ENCODE measurements around the gene GAPDH.
"Not testable (repeated sequence)": the region's sequence is repeated elsewhere in the genome, so short reads cannot be mapped to it uniquely, and the experiment has no call there.

GAPDH gene

DNA sequence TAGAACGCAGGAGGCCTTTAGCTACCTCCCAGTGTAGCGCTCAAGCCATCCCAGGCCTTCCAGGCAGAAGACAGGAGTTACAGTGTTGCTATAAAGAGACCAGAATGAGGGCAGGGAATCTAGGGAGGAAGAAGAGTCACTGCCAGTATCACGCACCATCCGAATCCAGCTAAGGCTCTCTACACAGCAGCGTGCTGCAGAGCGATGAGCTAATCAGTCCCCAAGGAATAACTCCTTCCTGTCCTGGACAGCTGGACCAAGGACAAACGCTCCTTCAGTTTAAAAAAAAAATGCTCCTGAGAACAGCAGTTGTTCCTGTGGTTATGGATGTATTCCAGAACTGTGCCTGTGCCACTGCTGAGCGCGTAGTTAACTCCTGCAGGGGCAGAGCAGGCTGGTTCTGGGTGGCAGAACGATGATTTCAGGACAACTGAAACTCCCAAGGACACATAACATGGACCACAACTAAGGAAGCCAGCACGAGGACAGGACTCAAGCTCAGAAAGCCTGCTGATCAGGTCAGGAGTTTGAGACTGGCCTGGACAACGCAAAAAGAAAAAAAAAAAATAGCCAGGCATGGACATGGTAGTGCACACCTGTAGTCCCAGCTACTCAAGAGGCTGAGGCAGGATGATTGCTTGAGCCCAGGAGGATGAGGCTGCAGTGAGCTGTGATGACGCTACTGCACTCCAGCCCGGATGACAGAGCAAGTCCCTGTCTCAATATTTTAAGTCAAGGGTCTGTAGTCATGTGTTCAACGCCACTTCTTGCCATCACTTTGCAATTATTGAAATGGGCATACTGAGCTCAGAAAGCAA is 18.9 kb downstream of the GAPDH start:
- H3K27me3 ChIP-seq (ENCODE audit: insufficient read depth, low read length): no peaks in the 10 kb centered on the region
- H3K9me3 ChIP-seq (ENCODE audit: low read length): no peaks in the 10 kb centered on the region
- peak overlapping the region; percentile 17 for H3K4me3 ChIP-seq (ENCODE audit: low read length)
- H3K36me3 ChIP-seq (ENCODE audit: insufficient read depth, low read length): peaks cover 39% of the 10 kb centered on the region
- H2AFZ ChIP-seq (ENCODE audit: low read depth, low read length): no peak overlapping the region
- H3K4me1 ChIP-seq (ENCODE audit: insufficient read depth, low read length): peaks cover 21% of the 10 kb centered on the region

DNA sequence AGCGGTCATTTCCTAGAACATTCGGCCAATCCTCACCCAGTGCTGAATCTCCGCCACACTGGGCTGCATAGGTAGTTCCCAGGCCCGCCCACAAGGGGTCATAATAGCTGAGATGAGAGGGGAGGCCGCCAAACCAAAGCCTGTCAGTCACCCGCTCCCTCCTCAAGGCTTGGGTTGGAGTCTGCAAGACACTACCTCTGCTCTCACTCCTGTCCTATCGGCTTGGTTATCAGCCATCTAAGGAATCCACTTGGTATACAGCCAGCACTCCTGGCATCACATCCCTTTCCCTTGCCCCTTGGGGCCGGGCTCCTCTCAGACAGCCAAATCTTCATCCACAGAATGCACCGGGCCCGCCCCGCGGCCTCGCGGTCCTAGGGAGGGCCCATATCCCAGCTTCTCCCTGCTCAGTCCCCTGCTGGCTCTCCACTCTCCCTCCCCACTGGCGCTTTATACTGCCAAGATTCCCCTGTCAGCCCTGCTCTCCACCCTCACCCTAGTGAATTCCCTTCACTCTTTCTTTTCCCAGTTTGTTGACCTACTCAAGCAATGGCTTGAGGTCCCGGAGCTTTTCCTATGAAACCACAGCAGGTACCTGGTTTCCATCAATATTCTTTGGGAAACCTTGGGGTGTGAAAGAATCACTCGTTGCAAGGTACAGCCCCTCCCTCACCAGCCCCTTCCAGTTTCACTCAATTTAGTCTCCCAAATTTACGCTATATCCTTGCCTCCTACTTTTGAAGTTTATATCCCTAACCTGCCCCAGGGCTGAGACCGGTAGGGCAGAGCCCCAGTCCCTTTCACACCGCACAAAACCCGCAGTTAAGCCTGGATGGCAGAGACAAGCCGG is 20.1 kb downstream of the GAPDH start:
- Histone ChIP-seq H3K4me3 (ENCODE audit: low read length) (peak overlapping the region; percentile 87), H3K4me1 (ENCODE audit: insufficient read depth, low read length) (peaks cover 21% of the 10 kb centered on the region), H2AFZ (ENCODE audit: low read depth, low read length) (no peak overlapping the region), H3K36me3 (ENCODE audit: insufficient read depth, low read length) (peaks cover 34% of the 10 kb centered on the region), H3K9me3 (ENCODE audit: low read length) (no peaks in the 10 kb centered on the region), H3K27me3 (ENCODE audit: insufficient read depth, low read length) (no peaks in the 10 kb centered on the region)

GRCh38 chr12:6555018-6555691 is 20.8 kb downstream of the GAPDH start:
- peak overlapping the region; percentile 87 for H3K4me3 ChIP-seq (ENCODE audit: low read length)
- no peaks in the 10 kb centered on the region for H3K9me3 ChIP-seq (ENCODE audit: low read length)
- peaks cover 21% of the 10 kb centered on the region for H3K4me1 ChIP-seq (ENCODE audit: insufficient read depth, low read length)
- no peaks in the 10 kb centered on the region for H3K27me3 ChIP-seq (ENCODE audit: insufficient read depth, low read length)
- peaks cover 36% of the 10 kb centered on the region for H3K36me3 ChIP-seq (ENCODE audit: insufficient read depth, low read length)
- H2AFZ ChIP-seq (ENCODE audit: low read depth, low read length): no peak overlapping the region

DNA sequence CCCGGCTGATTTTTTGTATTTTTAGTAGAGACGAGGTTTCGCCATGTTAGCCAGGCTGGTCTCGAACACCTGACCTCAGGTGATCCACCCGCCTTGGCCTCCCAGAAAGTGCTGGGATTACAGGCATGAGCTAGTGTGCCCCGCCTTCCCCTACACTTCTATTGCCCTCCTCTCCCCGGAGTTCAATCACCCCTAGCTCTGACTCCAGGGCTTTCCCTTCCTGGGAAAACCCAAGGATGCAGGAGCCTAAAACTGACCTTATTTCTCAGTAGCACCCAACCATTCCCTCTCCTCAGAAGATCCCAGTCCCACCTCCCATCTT is 22.1 kb downstream of the GAPDH start:
- H3K27me3 ChIP-seq (ENCODE audit: insufficient read depth, low read length); H2AFZ ChIP-seq (ENCODE audit: low read depth, low read length); H3K9me3 ChIP-seq (ENCODE audit: low read length); H3K4me3 ChIP-seq (ENCODE audit: low read length): not testable (repeated sequence)
- peaks cover 40% of the 10 kb centered on the region for H3K36me3 ChIP-seq (ENCODE audit: insufficient read depth, low read length)
- peaks cover 21% of the 10 kb centered on the region for H3K4me1 ChIP-seq (ENCODE audit: insufficient read depth, low read length)

- H3K27me3 ChIP-seq (ENCODE audit: insufficient read depth, low read length): no peaks in the 10 kb centered on the region
- no peaks in the 10 kb centered on the region for H3K9me3 ChIP-seq (ENCODE audit: low read length)
- peaks cover 40% of the 10 kb centered on the region for H3K36me3 ChIP-seq (ENCODE audit: insufficient read depth, low read length)
- no peak overlapping the region for H3K4me3 ChIP-seq (ENCODE audit: low read length)
- H2AFZ ChIP-seq (ENCODE audit: low read depth, low read length): no peak overlapping the region
- H3K4me1 ChIP-seq (ENCODE audit: insufficient read depth, low read length): peaks cover 21% of the 10 kb centered on the region
Observed at GRCh38 chr12:6556857-6557256, 22.5 kb downstream of the GAPDH start.

DNA sequence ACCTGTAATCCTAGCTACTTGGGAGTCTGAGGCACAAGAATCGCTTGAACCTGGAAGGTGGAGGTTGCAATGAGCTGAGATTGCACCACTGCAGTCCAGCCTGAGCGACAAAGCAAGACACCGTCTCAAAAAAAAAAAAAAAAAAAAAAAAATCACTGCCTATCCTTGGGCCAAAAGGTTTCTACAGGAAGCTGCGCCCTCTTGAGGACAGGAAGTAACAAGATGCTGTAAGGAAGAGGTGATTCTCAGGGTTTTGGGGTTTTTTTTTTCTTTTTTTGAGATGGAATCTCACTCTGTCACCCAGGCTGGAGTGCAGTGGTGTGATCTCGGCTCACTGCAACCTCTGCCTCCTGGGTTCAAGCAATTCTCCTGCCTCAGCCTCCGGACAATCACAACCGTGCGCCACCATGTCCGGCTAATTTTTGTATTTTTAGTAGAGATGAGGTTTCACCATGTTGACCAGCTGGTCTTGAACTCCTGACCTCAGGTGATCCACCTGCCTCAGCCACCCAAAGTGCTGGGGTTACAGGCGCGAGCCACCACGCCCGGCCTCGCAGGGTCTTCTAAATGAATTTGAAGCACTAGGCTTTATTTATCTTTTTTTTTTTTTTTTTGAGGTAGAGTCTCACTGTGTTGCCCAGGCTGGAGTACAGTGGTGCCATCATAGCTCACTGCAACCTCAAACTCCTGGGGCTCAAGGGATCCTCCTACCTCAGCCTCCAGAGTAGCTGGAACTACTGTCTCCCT is 23.9 kb downstream of the GAPDH start:
- not testable (repeated sequence) for H3K27me3 ChIP-seq (ENCODE audit: insufficient read depth, low read length); H3K4me3 ChIP-seq (ENCODE audit: low read length); H2AFZ ChIP-seq (ENCODE audit: low read depth, low read length); H3K9me3 ChIP-seq (ENCODE audit: low read length)
- H3K4me1 ChIP-seq (ENCODE audit: insufficient read depth, low read length): peaks cover 16% of the 10 kb centered on the region
- H3K36me3 ChIP-seq (ENCODE audit: insufficient read depth, low read length): peaks cover 52% of the 10 kb centered on the region

- H3K4me3 ChIP-seq (ENCODE audit: low read length): no peak overlapping the region
- peaks cover 60% of the 10 kb centered on the region for H3K36me3 ChIP-seq (ENCODE audit: insufficient read depth, low read length)
- H3K27me3 ChIP-seq (ENCODE audit: insufficient read depth, low read length): no peaks in the 10 kb centered on the region
- H2AFZ ChIP-seq (ENCODE audit: low read depth, low read length): no peak overlapping the region
- H3K9me3 ChIP-seq (ENCODE audit: low read length): no peaks in the 10 kb centered on the region
- peaks cover 7% of the 10 kb centered on the region for H3K4me1 ChIP-seq (ENCODE audit: insufficient read depth, low read length)
Observed at GRCh38 chr12:6559500-6559899, 25.2 kb downstream of the GAPDH start.

DNA sequence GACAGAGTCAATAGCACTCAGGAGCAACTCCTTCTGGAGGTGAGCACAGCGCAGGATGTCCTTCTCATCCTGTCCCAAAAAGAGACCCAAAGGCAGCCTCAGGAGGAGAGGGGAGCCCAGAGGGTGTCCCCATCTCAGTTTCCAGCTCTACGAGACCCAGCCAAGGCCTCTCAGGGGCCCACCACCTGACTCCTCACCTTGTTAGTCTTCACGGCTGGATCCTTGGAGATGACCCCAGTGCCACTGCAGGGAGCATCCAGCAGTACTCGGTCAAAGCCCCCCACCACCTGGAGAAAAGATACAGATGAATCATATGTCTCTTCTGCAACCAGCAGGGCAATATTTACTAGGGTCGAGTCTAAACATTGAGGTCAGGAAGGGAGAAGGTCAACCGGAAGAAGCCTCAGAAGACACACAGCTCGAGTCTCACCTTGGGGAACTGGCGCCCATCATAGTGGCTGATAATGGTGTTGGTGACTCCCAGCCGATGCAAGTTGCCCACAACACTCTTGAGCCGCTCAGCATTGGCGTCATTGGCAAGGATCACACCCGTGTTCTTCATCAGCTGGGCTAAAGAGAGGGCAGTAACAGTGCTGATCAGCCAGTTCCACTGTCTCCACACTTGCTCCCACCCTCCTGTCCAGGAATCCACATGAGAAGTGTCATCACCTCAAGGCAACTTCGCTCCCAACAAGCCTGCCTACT is 26.3 kb downstream of the GAPDH start:
- no peaks in the 10 kb centered on the region for H3K9me3 ChIP-seq (ENCODE audit: low read length)
- no peak overlapping the region for H3K4me3 ChIP-seq (ENCODE audit: low read length)
- no peaks in the 10 kb centered on the region for H3K27me3 ChIP-seq (ENCODE audit: insufficient read depth, low read length)
- H3K36me3 ChIP-seq (ENCODE audit: insufficient read depth, low read length): peaks cover 69% of the 10 kb centered on the region
- H2AFZ ChIP-seq (ENCODE audit: low read depth, low read length): no peak overlapping the region
- no peaks in the 10 kb centered on the region for H3K4me1 ChIP-seq (ENCODE audit: insufficient read depth, low read length)

- Histone ChIP-seq H3K4me1 (ENCODE audit: insufficient read depth, low read length) (peaks cover 6% of the 10 kb centered on the region), H3K36me3 (ENCODE audit: insufficient read depth, low read length) (peaks cover 69% of the 10 kb centered on the region), H2AFZ (ENCODE audit: low read depth, low read length) (no peak overlapping the region), H3K27me3 (ENCODE audit: insufficient read depth, low read length) (no peaks in the 10 kb centered on the region), H3K9me3 (ENCODE audit: low read length) (no peaks in the 10 kb centered on the region), H3K4me3 (ENCODE audit: low read length) (no peak overlapping the region)
Observed at GRCh38 chr12:6562881-6563280, 28.6 kb downstream of the GAPDH start.

- peaks cover 6% of the 10 kb centered on the region for H3K4me1 ChIP-seq (ENCODE audit: insufficient read depth, low read length)
- no peaks in the 10 kb centered on the region for H3K9me3 ChIP-seq (ENCODE audit: low read length)
- no peaks in the 10 kb centered on the region for H3K27me3 ChIP-seq (ENCODE audit: insufficient read depth, low read length)
- H2AFZ ChIP-seq (ENCODE audit: low read depth, low read length): no peak overlapping the region
- H3K36me3 ChIP-seq (ENCODE audit: insufficient read depth, low read length): peaks cover 67% of the 10 kb centered on the region
- no peak overlapping the region for H3K4me3 ChIP-seq (ENCODE audit: low read length)
Observed at GRCh38 chr12:6563448-6564050, 29.2 kb downstream of the GAPDH start.

DNA sequence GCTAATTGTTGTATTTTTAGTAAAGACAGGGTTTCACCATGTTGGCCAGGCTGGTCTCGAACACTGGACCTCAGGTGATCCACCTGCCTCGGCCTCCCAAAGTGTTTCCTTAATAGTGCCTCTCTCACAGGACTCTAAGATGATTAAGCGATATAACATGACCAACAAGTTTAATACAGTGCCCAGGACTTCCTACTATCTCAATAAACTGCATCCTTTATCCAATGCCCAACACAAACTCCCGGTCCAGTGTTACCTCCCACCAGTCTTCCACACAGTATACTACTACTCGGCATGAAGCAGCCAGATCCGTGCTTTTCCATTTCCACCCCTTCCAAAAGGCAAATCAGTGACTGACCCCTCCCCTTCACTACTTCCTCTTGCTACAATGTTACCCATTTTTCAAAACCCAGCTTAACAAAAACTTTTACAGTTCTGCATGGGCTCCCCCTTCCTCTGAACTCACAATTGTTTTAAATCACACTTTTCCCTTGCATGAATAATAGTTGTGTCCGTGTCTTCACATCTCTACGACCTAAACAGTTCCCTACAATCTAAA is 32.9 kb downstream of the GAPDH start:
- Histone ChIP-seq H3K27me3 (ENCODE audit: insufficient read depth, low read length) (no peaks in the 10 kb centered on the region), H3K4me1 (ENCODE audit: insufficient read depth, low read length) (peaks cover 6% of the 10 kb centered on the region), H2AFZ (ENCODE audit: low read depth, low read length) (no peak overlapping the region), H3K36me3 (ENCODE audit: insufficient read depth, low read length) (peaks cover 60% of the 10 kb centered on the region), H3K4me3 (ENCODE audit: low read length) (peak overlapping the region; percentile 74), H3K9me3 (ENCODE audit: low read length) (no peaks in the 10 kb centered on the region)

DNA sequence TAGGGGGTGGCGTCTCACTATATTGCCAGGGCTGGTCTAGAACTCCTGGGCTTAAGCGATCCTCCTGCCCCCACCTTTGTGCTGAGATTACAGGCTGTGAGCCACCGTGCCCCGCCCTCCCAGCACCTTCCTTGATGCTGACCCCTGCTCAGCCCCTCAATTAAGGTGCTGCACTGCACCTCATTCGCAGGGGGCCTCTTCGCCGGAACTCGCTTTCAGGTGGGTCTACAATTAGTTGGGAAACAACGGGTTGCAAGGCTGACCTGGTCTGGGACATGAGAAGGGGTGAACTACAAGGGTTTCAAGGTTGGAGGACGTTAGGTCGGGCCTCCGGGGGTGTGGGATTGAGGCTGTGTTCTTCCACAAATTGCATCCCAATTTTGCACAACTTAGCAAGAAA is 35.0 kb downstream of the GAPDH start:
- H3K36me3 ChIP-seq (ENCODE audit: insufficient read depth, low read length): peaks cover 61% of the 10 kb centered on the region
- H3K4me3 ChIP-seq (ENCODE audit: low read length): no peak overlapping the region
- H3K4me1 ChIP-seq (ENCODE audit: insufficient read depth, low read length): peaks cover 6% of the 10 kb centered on the region
- no peak overlapping the region for H2AFZ ChIP-seq (ENCODE audit: low read depth, low read length)
- H3K9me3 ChIP-seq (ENCODE audit: low read length): no peaks in the 10 kb centered on the region
- no peaks in the 10 kb centered on the region for H3K27me3 ChIP-seq (ENCODE audit: insufficient read depth, low read length)
